ENCODE data around the gene PORCN. TPM values are rescaled to one million over a fixed set of nuclear protein-coding genes. Genes with fewer than 3 reads are reported as not detected.
A peak's percentile ranks its signal among the peaks of the same experiment; 100 is the strongest.

Gene PORCN
- total and polyA plus RNA-seq, 9 of the 15 experiments (the other 6 are each of a cell fraction or from before 2014, with no cell fraction given), result 0.34 to 5.1 (median 2.8) TPM

GRCh38 chrX:48468247-48468671, 40.5 kb upstream of the PORCN start (continued):
- TF ChIP-seq, protein P1, sequence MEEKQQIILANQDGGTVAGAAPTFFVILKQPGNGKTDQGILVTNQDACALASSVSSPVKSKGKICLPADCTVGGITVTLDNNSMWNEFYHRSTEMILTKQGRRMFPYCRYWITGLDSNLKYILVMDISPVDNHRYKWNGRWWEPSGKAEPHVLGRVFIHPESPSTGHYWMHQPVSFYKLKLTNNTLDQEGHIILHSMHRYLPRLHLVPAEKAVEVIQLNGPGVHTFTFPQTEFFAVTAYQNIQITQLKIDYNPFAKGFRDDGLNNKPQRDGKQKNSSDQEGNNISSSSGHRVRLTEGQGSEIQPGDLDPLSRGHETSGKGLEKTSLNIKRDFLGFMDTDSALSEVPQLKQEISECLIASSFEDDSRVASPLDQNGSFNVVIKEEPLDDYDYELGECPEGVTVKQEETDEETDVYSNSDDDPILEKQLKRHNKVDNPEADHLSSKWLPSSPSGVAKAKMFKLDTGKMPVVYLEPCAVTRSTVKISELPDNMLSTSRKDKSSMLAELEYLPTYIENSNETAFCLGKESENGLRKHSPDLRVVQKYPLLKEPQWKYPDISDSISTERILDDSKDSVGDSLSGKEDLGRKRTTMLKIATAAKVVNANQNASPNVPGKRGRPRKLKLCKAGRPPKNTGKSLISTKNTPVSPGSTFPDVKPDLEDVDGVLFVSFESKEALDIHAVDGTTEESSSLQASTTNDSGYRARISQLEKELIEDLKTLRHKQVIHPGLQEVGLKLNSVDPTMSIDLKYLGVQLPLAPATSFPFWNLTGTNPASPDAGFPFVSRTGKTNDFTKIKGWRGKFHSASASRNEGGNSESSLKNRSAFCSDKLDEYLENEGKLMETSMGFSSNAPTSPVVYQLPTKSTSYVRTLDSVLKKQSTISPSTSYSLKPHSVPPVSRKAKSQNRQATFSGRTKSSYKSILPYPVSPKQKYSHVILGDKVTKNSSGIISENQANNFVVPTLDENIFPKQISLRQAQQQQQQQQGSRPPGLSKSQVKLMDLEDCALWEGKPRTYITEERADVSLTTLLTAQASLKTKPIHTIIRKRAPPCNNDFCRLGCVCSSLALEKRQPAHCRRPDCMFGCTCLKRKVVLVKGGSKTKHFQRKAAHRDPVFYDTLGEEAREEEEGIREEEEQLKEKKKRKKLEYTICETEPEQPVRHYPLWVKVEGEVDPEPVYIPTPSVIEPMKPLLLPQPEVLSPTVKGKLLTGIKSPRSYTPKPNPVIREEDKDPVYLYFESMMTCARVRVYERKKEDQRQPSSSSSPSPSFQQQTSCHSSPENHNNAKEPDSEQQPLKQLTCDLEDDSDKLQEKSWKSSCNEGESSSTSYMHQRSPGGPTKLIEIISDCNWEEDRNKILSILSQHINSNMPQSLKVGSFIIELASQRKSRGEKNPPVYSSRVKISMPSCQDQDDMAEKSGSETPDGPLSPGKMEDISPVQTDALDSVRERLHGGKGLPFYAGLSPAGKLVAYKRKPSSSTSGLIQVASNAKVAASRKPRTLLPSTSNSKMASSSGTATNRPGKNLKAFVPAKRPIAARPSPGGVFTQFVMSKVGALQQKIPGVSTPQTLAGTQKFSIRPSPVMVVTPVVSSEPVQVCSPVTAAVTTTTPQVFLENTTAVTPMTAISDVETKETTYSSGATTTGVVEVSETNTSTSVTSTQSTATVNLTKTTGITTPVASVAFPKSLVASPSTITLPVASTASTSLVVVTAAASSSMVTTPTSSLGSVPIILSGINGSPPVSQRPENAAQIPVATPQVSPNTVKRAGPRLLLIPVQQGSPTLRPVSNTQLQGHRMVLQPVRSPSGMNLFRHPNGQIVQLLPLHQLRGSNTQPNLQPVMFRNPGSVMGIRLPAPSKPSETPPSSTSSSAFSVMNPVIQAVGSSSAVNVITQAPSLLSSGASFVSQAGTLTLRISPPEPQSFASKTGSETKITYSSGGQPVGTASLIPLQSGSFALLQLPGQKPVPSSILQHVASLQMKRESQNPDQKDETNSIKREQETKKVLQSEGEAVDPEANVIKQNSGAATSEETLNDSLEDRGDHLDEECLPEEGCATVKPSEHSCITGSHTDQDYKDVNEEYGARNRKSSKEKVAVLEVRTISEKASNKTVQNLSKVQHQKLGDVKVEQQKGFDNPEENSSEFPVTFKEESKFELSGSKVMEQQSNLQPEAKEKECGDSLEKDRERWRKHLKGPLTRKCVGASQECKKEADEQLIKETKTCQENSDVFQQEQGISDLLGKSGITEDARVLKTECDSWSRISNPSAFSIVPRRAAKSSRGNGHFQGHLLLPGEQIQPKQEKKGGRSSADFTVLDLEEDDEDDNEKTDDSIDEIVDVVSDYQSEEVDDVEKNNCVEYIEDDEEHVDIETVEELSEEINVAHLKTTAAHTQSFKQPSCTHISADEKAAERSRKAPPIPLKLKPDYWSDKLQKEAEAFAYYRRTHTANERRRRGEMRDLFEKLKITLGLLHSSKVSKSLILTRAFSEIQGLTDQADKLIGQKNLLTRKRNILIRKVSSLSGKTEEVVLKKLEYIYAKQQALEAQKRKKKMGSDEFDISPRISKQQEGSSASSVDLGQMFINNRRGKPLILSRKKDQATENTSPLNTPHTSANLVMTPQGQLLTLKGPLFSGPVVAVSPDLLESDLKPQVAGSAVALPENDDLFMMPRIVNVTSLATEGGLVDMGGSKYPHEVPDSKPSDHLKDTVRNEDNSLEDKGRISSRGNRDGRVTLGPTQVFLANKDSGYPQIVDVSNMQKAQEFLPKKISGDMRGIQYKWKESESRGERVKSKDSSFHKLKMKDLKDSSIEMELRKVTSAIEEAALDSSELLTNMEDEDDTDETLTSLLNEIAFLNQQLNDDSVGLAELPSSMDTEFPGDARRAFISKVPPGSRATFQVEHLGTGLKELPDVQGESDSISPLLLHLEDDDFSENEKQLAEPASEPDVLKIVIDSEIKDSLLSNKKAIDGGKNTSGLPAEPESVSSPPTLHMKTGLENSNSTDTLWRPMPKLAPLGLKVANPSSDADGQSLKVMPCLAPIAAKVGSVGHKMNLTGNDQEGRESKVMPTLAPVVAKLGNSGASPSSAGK (IDR thresholded peaks at IDR 0.05), result peak; percentile 81
- TF ChIP-seq PHF21A (IDR thresholded peaks at IDR 0.05; ENCODE audit: borderline replicate concordance, low read depth), result no peak
- TF ChIP-seq PHF8 (IDR thresholded peaks at IDR 0.05; ENCODE audit: borderline replicate concordance, low read length), result 0 out of 2 replicates have a peak, but pooled peaks have one; percentile 17
- TF ChIP-seq TARDBP (IDR thresholded peaks at IDR 0.05), result no peak
- TF ChIP-seq, protein P2, sequence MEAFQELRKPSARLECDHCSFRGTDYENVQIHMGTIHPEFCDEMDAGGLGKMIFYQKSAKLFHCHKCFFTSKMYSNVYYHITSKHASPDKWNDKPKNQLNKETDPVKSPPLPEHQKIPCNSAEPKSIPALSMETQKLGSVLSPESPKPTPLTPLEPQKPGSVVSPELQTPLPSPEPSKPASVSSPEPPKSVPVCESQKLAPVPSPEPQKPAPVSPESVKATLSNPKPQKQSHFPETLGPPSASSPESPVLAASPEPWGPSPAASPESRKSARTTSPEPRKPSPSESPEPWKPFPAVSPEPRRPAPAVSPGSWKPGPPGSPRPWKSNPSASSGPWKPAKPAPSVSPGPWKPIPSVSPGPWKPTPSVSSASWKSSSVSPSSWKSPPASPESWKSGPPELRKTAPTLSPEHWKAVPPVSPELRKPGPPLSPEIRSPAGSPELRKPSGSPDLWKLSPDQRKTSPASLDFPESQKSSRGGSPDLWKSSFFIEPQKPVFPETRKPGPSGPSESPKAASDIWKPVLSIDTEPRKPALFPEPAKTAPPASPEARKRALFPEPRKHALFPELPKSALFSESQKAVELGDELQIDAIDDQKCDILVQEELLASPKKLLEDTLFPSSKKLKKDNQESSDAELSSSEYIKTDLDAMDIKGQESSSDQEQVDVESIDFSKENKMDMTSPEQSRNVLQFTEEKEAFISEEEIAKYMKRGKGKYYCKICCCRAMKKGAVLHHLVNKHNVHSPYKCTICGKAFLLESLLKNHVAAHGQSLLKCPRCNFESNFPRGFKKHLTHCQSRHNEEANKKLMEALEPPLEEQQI (IDR thresholded peaks at IDR 0.05), result no peak
- TF ChIP-seq BACH1 (tag; IDR thresholded peaks at IDR 0.05), result no peak
- TF ChIP-seq, protein P3, sequence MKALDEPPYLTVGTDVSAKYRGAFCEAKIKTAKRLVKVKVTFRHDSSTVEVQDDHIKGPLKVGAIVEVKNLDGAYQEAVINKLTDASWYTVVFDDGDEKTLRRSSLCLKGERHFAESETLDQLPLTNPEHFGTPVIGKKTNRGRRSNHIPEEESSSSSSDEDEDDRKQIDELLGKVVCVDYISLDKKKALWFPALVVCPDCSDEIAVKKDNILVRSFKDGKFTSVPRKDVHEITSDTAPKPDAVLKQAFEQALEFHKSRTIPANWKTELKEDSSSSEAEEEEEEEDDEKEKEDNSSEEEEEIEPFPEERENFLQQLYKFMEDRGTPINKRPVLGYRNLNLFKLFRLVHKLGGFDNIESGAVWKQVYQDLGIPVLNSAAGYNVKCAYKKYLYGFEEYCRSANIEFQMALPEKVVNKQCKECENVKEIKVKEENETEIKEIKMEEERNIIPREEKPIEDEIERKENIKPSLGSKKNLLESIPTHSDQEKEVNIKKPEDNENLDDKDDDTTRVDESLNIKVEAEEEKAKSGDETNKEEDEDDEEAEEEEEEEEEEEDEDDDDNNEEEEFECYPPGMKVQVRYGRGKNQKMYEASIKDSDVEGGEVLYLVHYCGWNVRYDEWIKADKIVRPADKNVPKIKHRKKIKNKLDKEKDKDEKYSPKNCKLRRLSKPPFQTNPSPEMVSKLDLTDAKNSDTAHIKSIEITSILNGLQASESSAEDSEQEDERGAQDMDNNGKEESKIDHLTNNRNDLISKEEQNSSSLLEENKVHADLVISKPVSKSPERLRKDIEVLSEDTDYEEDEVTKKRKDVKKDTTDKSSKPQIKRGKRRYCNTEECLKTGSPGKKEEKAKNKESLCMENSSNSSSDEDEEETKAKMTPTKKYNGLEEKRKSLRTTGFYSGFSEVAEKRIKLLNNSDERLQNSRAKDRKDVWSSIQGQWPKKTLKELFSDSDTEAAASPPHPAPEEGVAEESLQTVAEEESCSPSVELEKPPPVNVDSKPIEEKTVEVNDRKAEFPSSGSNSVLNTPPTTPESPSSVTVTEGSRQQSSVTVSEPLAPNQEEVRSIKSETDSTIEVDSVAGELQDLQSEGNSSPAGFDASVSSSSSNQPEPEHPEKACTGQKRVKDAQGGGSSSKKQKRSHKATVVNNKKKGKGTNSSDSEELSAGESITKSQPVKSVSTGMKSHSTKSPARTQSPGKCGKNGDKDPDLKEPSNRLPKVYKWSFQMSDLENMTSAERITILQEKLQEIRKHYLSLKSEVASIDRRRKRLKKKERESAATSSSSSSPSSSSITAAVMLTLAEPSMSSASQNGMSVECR (CRISPR knock-in tag; IDR thresholded peaks at IDR 0.05), result peak; percentile 41; the same call in 1 of the 2 replicates
